ENCODE measurements around the gene FCGBP. TPM values are rescaled to one million over a fixed set of nuclear protein-coding genes. Genes with fewer than 3 reads are reported as not detected.

FCGBP gene
- total RNA-seq, 5 donors from 2014 or later (not counting 1 experiment from before 2014, with no cell fraction given) = 12.6 to 88.0 (median 43.3) TPM

GRCh38 chr19:39942366-39942730 lies 7.9 kb upstream of the FCGBP start:
- H3K27me3 ChIP-seq (replicated peaks in 1 of 2; ENCODE audit: control insufficient read depth in 2 of 2, extremely low read depth in 1 of 2, insufficient read depth in 2 of 2, low read length in 1 of 2) = no peaks in the 10 kb centered on the region
- H3K4me1 ChIP-seq (ENCODE audit: control insufficient read depth in 1 of 2, extremely low read depth in 1 of 2, insufficient read depth in 2 of 2, low read length in 2 of 2) = peaks cover 40 to 71% of the 10 kb centered on the region in 2 experiments
- no peaks in the 10 kb centered on the region for H3K9me3 ChIP-seq
- CTCF ChIA-PET = interaction anchor here (0.6 to 2.8 kb wide), 8 partner anchors 9 to 28 kb away, joined by 3 to 61 read pairs (median 5); partner anchors contain the start of gene PSMC4 (in 2 of the 2)
- Mint-ChIP-seq H3K27me3 (no peaks in the 10 kb centered on the region), H3K27ac (peak overlapping the region; percentile 86 to 91), H3K4me1 (peaks cover 75 to 79% (median 76%) of the 10 kb centered on the region in 3 donors), H3K36me3 (peaks cover 3% of the 10 kb centered on the region), H3K9me3 (peaks cover 4 to 12% (median 9%) of the 10 kb centered on the region in 3 donors), H3K4me3 (peak overlapping the region; percentile 55 to 71 (median 69))
- H3K36me3 ChIP-seq (ENCODE audit: control insufficient read depth in 2 of 2, extremely low read depth in 1 of 2, insufficient read depth in 1 of 2, low read length in 1 of 2) = no peaks in the 10 kb centered on the region
- ATAC-seq (replicated peaks in 1 of 4) (no peak), DNase-seq (no peak)
- POLR2A ChIA-PET = interaction anchor here (0.6 to 1.6 kb wide), 7 partner anchors 11 to 501 kb away, joined by 3 to 11 read pairs (median 7); partner anchors contain the start of gene PSMC4 (in 2 of the 2)
- H3K27ac ChIP-seq (ENCODE audit: low read length) = peak overlapping the region; percentile 94
- no peak overlapping the region for H3K4me3 ChIP-seq (ENCODE audit: control insufficient read depth in 1 of 2, extremely low read depth in 1 of 2, low read length in 1 of 2)
- no CpG with 5 or more reads among the region's 4 CpGs for WGBS (ENCODE audit: insufficient coverage)

DNA sequence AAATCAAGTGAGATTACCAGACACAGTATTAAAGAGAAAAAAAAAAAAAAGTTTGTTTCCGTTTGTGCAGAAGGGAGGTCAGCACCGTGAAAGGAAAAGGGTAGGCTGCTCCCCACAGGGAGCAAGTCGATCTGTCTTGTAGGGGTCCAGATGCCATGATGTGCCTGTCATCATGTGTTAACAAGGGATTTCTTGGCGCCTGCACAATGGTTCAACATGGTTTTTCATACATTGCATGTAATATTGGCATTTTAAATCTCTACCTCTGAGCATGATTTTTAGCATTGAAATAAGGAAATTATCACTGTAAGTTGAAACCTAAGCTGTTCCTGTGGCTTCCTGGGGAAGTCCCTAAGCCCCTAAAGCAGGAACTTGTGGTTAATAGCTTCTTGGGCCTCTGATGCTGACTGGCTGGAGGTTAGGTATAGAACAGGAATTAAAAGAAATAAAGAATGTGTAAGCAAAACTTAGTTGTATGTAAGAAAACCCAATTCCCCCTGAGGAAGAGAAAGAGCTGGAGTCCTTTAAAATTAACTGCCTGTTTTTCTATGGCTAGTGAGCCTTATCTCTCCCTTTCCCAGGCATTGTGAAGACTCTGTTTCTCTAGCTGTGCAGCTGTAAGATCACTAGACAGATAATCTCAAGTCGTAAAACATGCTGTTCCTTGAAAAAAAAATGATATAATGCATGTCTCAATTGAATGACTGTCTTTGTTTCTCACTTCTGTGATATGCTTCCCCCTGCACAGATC lies 7.4 kb upstream of the FCGBP start:
- ChIA-PET CTCF (interaction anchor here (0.6 to 2.8 kb wide), 8 partner anchors 10 to 250 kb away, joined by 3 to 61 read pairs (median 4); partner anchors contain the start of gene PSMC4 (in 2 of the 2)), POLR2A (interaction anchor here (0.6 to 1.6 kb wide), 8 partner anchors 11 to 501 kb away, joined by 3 to 11 read pairs (median 6); partner anchors contain the start of gene PSMC4 (in 2 of the 2))
- H3K27me3 Mint-ChIP-seq = no peaks in the 10 kb centered on the region
- H3K4me3 ChIP-seq (ENCODE audit: control insufficient read depth in 1 of 2, extremely low read depth in 1 of 2, low read length in 1 of 2) = peak overlapping the region; percentile 37 to 46
- H3K27ac Mint-ChIP-seq = peak overlapping the region; percentile 86 to 91
- DNase-seq (peak; percentile 19 to 86 (median 56)), ATAC-seq (replicated peaks in 1 of 4) (peak; percentile 81 to 90 (median 84))
- H3K36me3 ChIP-seq (ENCODE audit: control insufficient read depth in 2 of 2, extremely low read depth in 1 of 2, insufficient read depth in 1 of 2, low read length in 1 of 2) = no peaks in the 10 kb centered on the region
- 0% methylated on average over 2 of the region's 5 CpGs for WGBS (ENCODE audit: insufficient coverage)
- H3K9me3 ChIP-seq = no peaks in the 10 kb centered on the region
- H3K27ac ChIP-seq (ENCODE audit: low read length) = peak overlapping the region; percentile 94
- H3K4me3 Mint-ChIP-seq = peak overlapping the region; percentile 55 to 71 (median 69)
- H3K27me3 ChIP-seq (replicated peaks in 1 of 2; ENCODE audit: control insufficient read depth in 2 of 2, extremely low read depth in 1 of 2, insufficient read depth in 2 of 2, low read length in 1 of 2) = no peaks in the 10 kb centered on the region
- H3K9me3 Mint-ChIP-seq = peaks cover 4 to 12% (median 9%) of the 10 kb centered on the region in 3 donors
- peaks cover 78 to 79% (median 79%) of the 10 kb centered on the region in 3 donors for H3K4me1 Mint-ChIP-seq
- peaks cover 44 to 71% of the 10 kb centered on the region in 2 experiments for H3K4me1 ChIP-seq (ENCODE audit: control insufficient read depth in 1 of 2, extremely low read depth in 1 of 2, insufficient read depth in 2 of 2, low read length in 2 of 2)
- peaks cover 3% of the 10 kb centered on the region for H3K36me3 Mint-ChIP-seq

- POLR2A ChIA-PET = interaction anchor here (0.6 to 1.6 kb wide), 3 partner anchors 29 to 32 kb away, joined by 6 to 11 read pairs (median 7); partner anchors contain the start of gene PSMC4 (in 2 of the 2)
- H3K9me3 Mint-ChIP-seq = peaks cover 4 to 12% (median 9%) of the 10 kb centered on the region in 3 donors
- H3K4me1 Mint-ChIP-seq = peaks cover 79 to 81% (median 79%) of the 10 kb centered on the region in 3 donors
- H3K36me3 ChIP-seq (ENCODE audit: control insufficient read depth in 2 of 2, extremely low read depth in 1 of 2, insufficient read depth in 1 of 2, low read length in 1 of 2) = no peaks in the 10 kb centered on the region
- H3K27me3 Mint-ChIP-seq = no peaks in the 10 kb centered on the region
- H3K4me3 Mint-ChIP-seq = peak overlapping the region; percentile 55 to 71 (median 69)
- H3K36me3 Mint-ChIP-seq = peaks cover 3% of the 10 kb centered on the region
- WGBS (ENCODE audit: insufficient coverage) = 8% methylated on average over 2 of the region's 6 CpGs
- peaks cover 51 to 71% of the 10 kb centered on the region in 2 experiments for H3K4me1 ChIP-seq (ENCODE audit: control insufficient read depth in 1 of 2, extremely low read depth in 1 of 2, insufficient read depth in 2 of 2, low read length in 2 of 2)
- DNase-seq = peak in 17 of 35 experiments; percentile 11 to 58 (median 22)
- peak overlapping the region; percentile 86 to 91 for H3K27ac Mint-ChIP-seq
- no peaks in the 10 kb centered on the region for H3K27me3 ChIP-seq (replicated peaks in 1 of 2; ENCODE audit: control insufficient read depth in 2 of 2, extremely low read depth in 1 of 2, insufficient read depth in 2 of 2, low read length in 1 of 2)
- peak in 1 of 4 experiments; percentile 18 for ATAC-seq (replicated peaks in 1 of 4)
- CTCF ChIA-PET = interaction anchor here (1.0 to 2.8 kb wide), 5 partner anchors 10 to 29 kb away, joined by 4 to 61 read pairs (median 7); partner anchors contain the start of gene PSMC4 (in 2 of the 2)
- peak overlapping the region; percentile 94 for H3K27ac ChIP-seq (ENCODE audit: low read length)
- H3K9me3 ChIP-seq = no peaks in the 10 kb centered on the region
- peak overlapping the region; percentile 37 to 46 for H3K4me3 ChIP-seq (ENCODE audit: control insufficient read depth in 1 of 2, extremely low read depth in 1 of 2, low read length in 1 of 2)
Observed at GRCh38 chr19:39941151-39941550, 6.7 kb upstream of the FCGBP start.

- Mint-ChIP-seq H3K27me3 (no peaks in the 10 kb centered on the region), H3K27ac (peak overlapping the region; percentile 86 to 91), H3K36me3 (peaks cover 3% of the 10 kb centered on the region), H3K9me3 (peaks cover 4 to 12% (median 9%) of the 10 kb centered on the region in 3 donors), H3K4me3 (peak overlapping the region in 2 of 3 donors; percentile 55 to 69), H3K4me1 (peaks cover 81 to 88% (median 87%) of the 10 kb centered on the region in 3 donors)
- ATAC-seq (replicated peaks in 1 of 4) (no peak), DNase-seq (no peak)
- H3K27ac ChIP-seq (ENCODE audit: low read length) = peak overlapping the region; percentile 94
- ChIA-PET CTCF (interaction anchor here in 1 of 2 donors (0.7 to 2.8 kb wide), 3 partner anchors 22 to 30 kb away, joined by 3 to 61 read pairs (median 4); partner anchors contain the start of gene PSMC4), POLR2A (interaction anchor here in 1 of 2 donors (0.6 kb wide), 1 partner anchor 11 kb away, joined by 3 read pairs; no protein-coding TSS in a partner anchor)
- peaks cover 56 to 73% of the 10 kb centered on the region in 2 experiments for H3K4me1 ChIP-seq (ENCODE audit: control insufficient read depth in 1 of 2, extremely low read depth in 1 of 2, insufficient read depth in 2 of 2, low read length in 2 of 2)
- no peaks in the 10 kb centered on the region for H3K36me3 ChIP-seq (ENCODE audit: control insufficient read depth in 2 of 2, extremely low read depth in 1 of 2, insufficient read depth in 1 of 2, low read length in 1 of 2)
- no peak overlapping the region for H3K4me3 ChIP-seq (ENCODE audit: control insufficient read depth in 1 of 2, extremely low read depth in 1 of 2, low read length in 1 of 2)
- no peaks in the 10 kb centered on the region for H3K9me3 ChIP-seq
- H3K27me3 ChIP-seq (replicated peaks in 1 of 2; ENCODE audit: control insufficient read depth in 2 of 2, extremely low read depth in 1 of 2, insufficient read depth in 2 of 2, low read length in 1 of 2) = no peaks in the 10 kb centered on the region
- no CpG with 5 or more reads among the region's 1 CpG for WGBS (ENCODE audit: insufficient coverage)
Observed at GRCh38 chr19:39940221-39940833, 5.9 kb upstream of the FCGBP start.

GRCh38 chr19:39939556-39939955 lies 5.1 kb upstream of the FCGBP start:
- DNase-seq (no peak), ATAC-seq (replicated peaks in 1 of 4) (no peak)
- Mint-ChIP-seq H3K9me3 (peaks cover 4 to 12% (median 9%) of the 10 kb centered on the region in 3 donors), H3K27me3 (no peaks in the 10 kb centered on the region), H3K27ac (peak overlapping the region; percentile 74 to 86), H3K4me3 (peak overlapping the region in 1 of 3 donors; percentile 15), H3K4me1 (peaks cover 81 to 90% (median 87%) of the 10 kb centered on the region in 3 donors), H3K36me3 (peaks cover 3% of the 10 kb centered on the region)
- Histone ChIP-seq H3K36me3 (ENCODE audit: control insufficient read depth in 2 of 2, extremely low read depth in 1 of 2, insufficient read depth in 1 of 2, low read length in 1 of 2) (peaks cover 0 to 2% of the 10 kb centered on the region in 2 donors), H3K27me3 (replicated peaks in 1 of 2; ENCODE audit: control insufficient read depth in 2 of 2, extremely low read depth in 1 of 2, insufficient read depth in 2 of 2, low read length in 1 of 2) (no peaks in the 10 kb centered on the region), H3K4me3 (ENCODE audit: control insufficient read depth in 1 of 2, extremely low read depth in 1 of 2, low read length in 1 of 2) (no peak overlapping the region), H3K4me1 (ENCODE audit: control insufficient read depth in 1 of 2, extremely low read depth in 1 of 2, insufficient read depth in 2 of 2, low read length in 2 of 2) (peaks cover 57 to 73% of the 10 kb centered on the region in 2 experiments), H3K9me3 (no peaks in the 10 kb centered on the region), H3K27ac (ENCODE audit: low read length) (no peak overlapping the region)
- ChIA-PET CTCF (interaction anchor here in 1 of 2 donors (0.7 to 1.0 kb wide), 2 partner anchors 22 to 30 kb away, joined by 3 to 4 read pairs; no protein-coding TSS in a partner anchor), POLR2A (interaction anchor here in 1 of 2 donors (0.6 kb wide), 1 partner anchor 10 kb away, joined by 3 read pairs; no protein-coding TSS in a partner anchor)
- WGBS (ENCODE audit: insufficient coverage) = 97% methylated on average over 4 of the region's 6 CpGs

Data from T-cell (primary cell).